PC-3 (cell line): Measurements from ENCODE around the gene PWWP2B. TPM values are rescaled to one million over a fixed set of nuclear protein-coding genes. Genes with fewer than 3 reads are reported as not detected.

Experiments used
- ATAC-seq: fragments of 200-7000 bp; cut with Tn5 transposase; 2 replicates; pipeline ENCODE4 v1.9.1; 2020; ENCODE audit warnings: mild to moderate bottlenecking, moderate library complexity
- BruUV-seq: library from RNA; stranded (reverse); fragments of 400-500 nt; replicated peaks from 2 replicates; lab custom pipeline; 2021; lab: Mats Ljungman, UMichigan
- CTCF ChIA-PET: fragments of 300-600 bp; sonication (Branson Sonifier 250); formaldehyde crosslinking; loops from one replicate; lab custom pipeline; 2022; ENCODE audit warnings: antibody characterized with exemption; lab: Charles Lee
- POLR2A ChIA-PET: fragments of 300-600 bp; sonication (Branson Sonifier 250); formaldehyde crosslinking; loops from one replicate; lab custom pipeline; 2022; ENCODE audit warnings: antibody characterized with exemption; ENCODE audit not compliant: unreplicated experiment; lab: Charles Lee
- DNase-seq: peaks from one replicate; pipeline ENCODE4 v3.0.0-alpha.2; 2015
- H2AFZ ChIP-seq: fragments of 300-600 bp; sonication (generic); 2 replicates; pipeline ENCODE4 v1.6.0; 2016; ENCODE audit warnings: antibody characterized with exemption, low read length
- H3F3A ChIP-seq: fragments of 300-600 bp; sonication (generic); one replicate; pipeline ENCODE4 v1.6.0; 2017; ENCODE audit warnings: antibody characterized with exemption, low read length, control low read depth, mild to moderate bottlenecking; ENCODE audit not compliant: unreplicated experiment
- H3K27ac ChIP-seq: fragments of 300-600 bp; sonication (generic); 2 replicates; pipeline ENCODE4 v1.5.1; 2016; ENCODE audit warnings: mild to moderate bottlenecking, low read length
- H3K27me3 ChIP-seq: fragments of 300-600 bp; sonication (generic); 2 replicates; pipeline ENCODE4 v1.6.1; 2016; ENCODE audit warnings: low read length, mixed read lengths
- H3K36me3 ChIP-seq: fragments of 300-600 bp; sonication (generic); 2 replicates; pipeline ENCODE4 v1.6.1; 2016; ENCODE audit warnings: low read depth, mixed run types, low read length, mixed read lengths
- H3K4me1 ChIP-seq: fragments of 300-600 bp; sonication (generic); 2 replicates; pipeline ENCODE4 v1.5.1; 2016; ENCODE audit warnings: low read length; ENCODE audit not compliant: insufficient read depth
- H3K4me2 ChIP-seq: fragments of 300-600 bp; sonication (generic); 2 replicates; pipeline ENCODE4 v1.6.0; 2016; ENCODE audit warnings: low read length
- H3K4me3 ChIP-seq: fragments of 300-600 bp; sonication (generic); 2 replicates; pipeline ENCODE4 v1.5.1; 2016; ENCODE audit warnings: mild to moderate bottlenecking, low read length, mixed read lengths
- H3K79me2 ChIP-seq: fragments of 300-600 bp; sonication (generic); 2 replicates; pipeline ENCODE4 v1.6.1; 2017; ENCODE audit warnings: low read length, mixed read lengths
- H3K9ac ChIP-seq: fragments of 300-600 bp; sonication (generic); 2 replicates; pipeline ENCODE4 v1.6.0; 2016; ENCODE audit warnings: mild to moderate bottlenecking, low read length
- H3K9me2 ChIP-seq: fragments of 300-600 bp; sonication (generic); replicated peaks from 2 replicates; pipeline ENCODE4 v1.6.1; 2016; ENCODE audit warnings: mixed run types, low read length, mixed read lengths
- H3K9me3 ChIP-seq: fragments of 300-600 bp; sonication (generic); 2 replicates; pipeline ENCODE4 v1.6.1; 2016; ENCODE audit warnings: low read length, mixed read lengths
- H4K20me1 ChIP-seq: fragments of 300-600 bp; sonication (generic); 2 replicates; pipeline ENCODE4 v1.6.1; 2016; ENCODE audit warnings: low read length, mixed read lengths
- CTCF ChIP-seq: fragments of 300-600 bp; sonication (generic); conservative IDR thresholded peaks from 2 replicates; pipeline ENCODE4 v1.5.1; 2017; ENCODE audit warnings: antibody characterized with exemption, low read depth, mild to moderate bottlenecking, low read length
- EZH2 ChIP-seq: fragments of 300-600 bp; sonication (generic); IDR thresholded peaks from one replicate; pipeline ENCODE4 v1.6.1; 2017; ENCODE audit warnings: antibody characterized with exemption, mild to moderate bottlenecking, low read length; ENCODE audit not compliant: unreplicated experiment
- EZH2phosphoT487 ChIP-seq: fragments of 300-600 bp; sonication (generic); IDR thresholded peaks from 2 replicates; pipeline ENCODE4 v1.6.1; 2018; ENCODE audit warnings: mild to moderate bottlenecking, antibody characterized with exemption, low read length, borderline replicate concordance
- intact Hi-C: fragments of 100-400 bp; cut with micrococcal nuclease; formaldehyde crosslinking; loops from 2 replicates; pipeline ENCODE4 v1.9.0; 2023
- total RNA-seq: library from RNA; depleted of rRNA; stranded (reverse); fragments of >200 nt; gene quantifications from 2 replicates; pipeline ENCODE4 v1.2.3, GENCODE V29; 2014

The PWWP2B gene
- total RNA-seq, 1 experiment from 2014 or later, result 24.5 TPM

DNA sequence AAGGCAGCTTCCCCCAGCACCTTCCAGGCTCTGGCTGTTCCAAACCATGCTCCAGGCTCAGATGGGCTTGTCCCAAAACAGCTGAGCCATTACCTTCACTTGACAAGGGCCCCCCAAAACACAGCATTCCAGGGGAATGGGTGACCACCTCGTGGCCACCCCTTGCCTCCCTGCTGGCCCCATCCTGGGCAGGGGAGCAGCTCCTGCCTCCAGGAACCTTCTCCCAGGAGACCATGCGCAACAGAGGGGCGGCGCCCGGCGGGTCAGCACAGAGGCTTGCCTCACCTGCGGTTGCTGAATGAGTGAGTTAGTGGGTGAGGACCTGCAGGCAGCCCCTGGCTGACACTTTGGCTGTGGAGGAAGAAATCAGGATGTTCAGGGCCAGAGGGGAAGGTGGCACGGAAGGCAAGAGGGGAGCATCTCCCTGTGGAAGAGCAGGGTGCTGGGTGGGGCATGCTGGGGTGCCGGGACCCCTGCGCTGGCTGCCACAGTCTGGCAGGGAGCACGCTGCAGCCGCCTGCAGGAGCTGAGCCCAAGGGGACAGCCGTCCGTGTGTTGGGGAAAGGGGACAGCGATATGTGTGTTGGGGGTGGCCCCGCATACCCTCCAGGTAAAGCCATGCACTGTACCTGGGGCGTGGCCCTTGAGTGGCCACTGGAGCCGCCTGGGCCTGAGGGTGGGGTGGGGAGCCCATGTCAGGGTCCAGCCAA is 54.7 kb downstream of the PWWP2B start:
- Histone ChIP-seq H3K27ac (no peak overlapping the region), H4K20me1 (no peaks in the 10 kb centered on the region), H3K79me2 (no peaks in the 10 kb centered on the region), H3F3A (no peaks in the 10 kb centered on the region), H3K4me2 (no peak overlapping the region), H3K9me2 (no peaks in the 10 kb centered on the region), H3K27me3 (no peaks in the 10 kb centered on the region), H3K9ac (no peak overlapping the region), H2AFZ (no peak overlapping the region), H3K36me3 (no peaks in the 10 kb centered on the region), H3K9me3 (no peaks in the 10 kb centered on the region), H3K4me3 (no peak overlapping the region), H3K4me1 (peaks cover 30% of the 10 kb centered on the region)
- no peak for ATAC-seq
- BruUV-seq, result no TSS peak
- CTCF ChIA-PET, result no interaction called here
- no peak for DNase-seq
- POLR2A ChIA-PET, result no interaction called here
- TF ChIP-seq EZH2phosphoT487, result no peak
- TF ChIP-seq CTCF, result no peak
- TF ChIP-seq EZH2, result no peak
- intact Hi-C loops, result loop anchor here (2.0 to 5.0 kb wide), 2 partner anchors 61 to 229 kb away; no protein-coding TSS in a partner anchor

GRCh38 chr10:132452216-132452650 is 55.2 kb downstream of the PWWP2B start:
- Histone ChIP-seq H3F3A (no peaks in the 10 kb centered on the region), H3K9me2 (no peaks in the 10 kb centered on the region), H3K79me2 (no peaks in the 10 kb centered on the region), H3K9me3 (no peaks in the 10 kb centered on the region), H3K27me3 (no peaks in the 10 kb centered on the region), H2AFZ (no peak overlapping the region), H3K27ac (no peak overlapping the region), H3K4me3 (no peak overlapping the region), H3K9ac (no peak overlapping the region), H3K4me2 (no peak overlapping the region), H4K20me1 (no peaks in the 10 kb centered on the region), H3K36me3 (no peaks in the 10 kb centered on the region), H3K4me1 (peaks cover 24% of the 10 kb centered on the region)
- intact Hi-C loops, result loop anchor here (2.0 to 5.0 kb wide), 2 partner anchors 61 to 230 kb away; no protein-coding TSS in a partner anchor
- DNase-seq (no peak), ATAC-seq (0 out of 2 replicates have a peak, but pooled peaks have one; percentile 4)
- POLR2A ChIA-PET, result interaction anchor here (0.6 kb wide), 1 partner anchor 45 kb away, joined by 4 read pairs; no protein-coding TSS in a partner anchor
- no TSS peak for BruUV-seq
- CTCF ChIA-PET, result no interaction called here
- TF ChIP-seq CTCF (no peak), EZH2 (no peak), EZH2phosphoT487 (no peak)
